ENCODE measurements around the gene SUCLG1.

The SUCLG1 gene

GRCh38 chr2:84386336-84387040 is 72.6 kb downstream of the SUCLG1 start:
- Mint-ChIP-seq H3K9me3 (peaks cover 13% of the 10 kb centered on the region), H3K36me3 (ENCODE audit: low read depth) (no peaks in the 10 kb centered on the region), H3K27ac (no peak overlapping the region), H3K4me3 (no peak overlapping the region), H3K27me3 (ENCODE audit: low read depth, poor library complexity) (peaks cover 3% of the 10 kb centered on the region), H3K4me1 (peaks cover 11% of the 10 kb centered on the region)
- TF ChIP-seq, protein P1, sequence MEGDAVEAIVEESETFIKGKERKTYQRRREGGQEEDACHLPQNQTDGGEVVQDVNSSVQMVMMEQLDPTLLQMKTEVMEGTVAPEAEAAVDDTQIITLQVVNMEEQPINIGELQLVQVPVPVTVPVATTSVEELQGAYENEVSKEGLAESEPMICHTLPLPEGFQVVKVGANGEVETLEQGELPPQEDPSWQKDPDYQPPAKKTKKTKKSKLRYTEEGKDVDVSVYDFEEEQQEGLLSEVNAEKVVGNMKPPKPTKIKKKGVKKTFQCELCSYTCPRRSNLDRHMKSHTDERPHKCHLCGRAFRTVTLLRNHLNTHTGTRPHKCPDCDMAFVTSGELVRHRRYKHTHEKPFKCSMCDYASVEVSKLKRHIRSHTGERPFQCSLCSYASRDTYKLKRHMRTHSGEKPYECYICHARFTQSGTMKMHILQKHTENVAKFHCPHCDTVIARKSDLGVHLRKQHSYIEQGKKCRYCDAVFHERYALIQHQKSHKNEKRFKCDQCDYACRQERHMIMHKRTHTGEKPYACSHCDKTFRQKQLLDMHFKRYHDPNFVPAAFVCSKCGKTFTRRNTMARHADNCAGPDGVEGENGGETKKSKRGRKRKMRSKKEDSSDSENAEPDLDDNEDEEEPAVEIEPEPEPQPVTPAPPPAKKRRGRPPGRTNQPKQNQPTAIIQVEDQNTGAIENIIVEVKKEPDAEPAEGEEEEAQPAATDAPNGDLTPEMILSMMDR (IDR thresholded peaks at IDR 0.05): no peak
- no peak for DNase-seq

DNA sequence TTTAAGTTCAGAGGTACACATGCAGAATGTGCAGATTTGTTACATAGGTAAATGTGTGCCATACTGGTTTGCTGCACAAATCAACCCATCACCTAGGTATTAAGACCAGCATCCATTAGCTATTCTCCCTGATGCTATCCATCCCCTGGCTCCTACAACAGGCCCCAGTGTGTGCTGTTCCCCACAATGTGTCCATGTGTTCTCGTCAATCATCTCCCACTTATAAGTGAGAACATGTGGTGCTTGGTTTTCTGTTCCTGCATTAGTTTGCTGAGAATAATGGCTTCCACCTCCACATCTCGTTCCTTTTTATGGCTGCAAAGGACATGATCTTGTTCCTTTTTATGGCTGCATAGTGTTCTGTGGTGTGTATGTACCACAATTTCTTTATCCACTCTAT is 75.8 kb downstream of the SUCLG1 start:
- Mint-ChIP-seq H3K36me3 (ENCODE audit: low read depth) (no peaks in the 10 kb centered on the region), H3K4me3 (no peak overlapping the region), H3K4me1 (peaks cover 11% of the 10 kb centered on the region), H3K9me3 (peaks cover 13% of the 10 kb centered on the region), H3K27ac (no peak overlapping the region), H3K27me3 (ENCODE audit: low read depth, poor library complexity) (peaks cover 3% of the 10 kb centered on the region)
- TF ChIP-seq, protein P1 (IDR thresholded peaks at IDR 0.05): no peak
- no peak for DNase-seq

- Mint-ChIP-seq H3K36me3 (ENCODE audit: low read depth) (no peaks in the 10 kb centered on the region), H3K4me1 (peaks cover under 1% of the 10 kb centered on the region), H3K27ac (no peak overlapping the region), H3K9me3 (peaks cover 13% of the 10 kb centered on the region), H3K4me3 (no peak overlapping the region), H3K27me3 (ENCODE audit: low read depth, poor library complexity) (peaks cover 3% of the 10 kb centered on the region)
- TF ChIP-seq, protein P1 (IDR thresholded peaks at IDR 0.05): no peak
- DNase-seq: no peak
Measured at GRCh38 chr2:84380875-84381274, 78.2 kb downstream of the SUCLG1 start.

- no peaks in the 10 kb centered on the region for H3K9me3 Mint-ChIP-seq
- no peak overlapping the region for H3K27ac Mint-ChIP-seq
- no peak for DNase-seq
- no peaks in the 10 kb centered on the region for H3K27me3 Mint-ChIP-seq (ENCODE audit: low read depth, poor library complexity)
- no peaks in the 10 kb centered on the region for H3K36me3 Mint-ChIP-seq (ENCODE audit: low read depth)
- no peaks in the 10 kb centered on the region for H3K4me1 Mint-ChIP-seq
- H3K4me3 Mint-ChIP-seq: no peak overlapping the region
- TF ChIP-seq, protein P1 (IDR thresholded peaks at IDR 0.05): no peak
Measured at GRCh38 chr2:84378960-84379359, 80.1 kb downstream of the SUCLG1 start.

DNA sequence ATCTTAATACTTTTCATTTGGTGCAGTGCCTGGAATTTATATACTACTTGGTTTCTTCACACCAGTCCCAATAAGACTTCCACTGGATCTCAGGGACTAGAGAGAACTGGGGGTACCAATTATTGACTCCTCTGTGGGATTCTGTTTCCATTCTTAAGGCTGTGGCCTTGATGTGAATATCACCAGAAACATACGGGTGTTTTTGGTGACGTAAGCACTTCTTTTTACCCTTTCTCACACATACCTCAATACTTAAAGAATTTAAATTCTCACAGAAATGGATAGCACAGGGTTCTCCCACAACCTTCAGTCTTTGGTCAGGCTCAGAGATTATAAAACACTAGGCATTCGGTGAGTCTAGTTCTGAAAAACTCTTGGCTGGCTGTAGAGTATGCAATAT is 84.1 kb downstream of the SUCLG1 start:
- no peaks in the 10 kb centered on the region for H3K4me1 Mint-ChIP-seq
- H3K4me3 Mint-ChIP-seq: no peak overlapping the region
- H3K27ac Mint-ChIP-seq: no peak overlapping the region
- H3K27me3 Mint-ChIP-seq (ENCODE audit: low read depth, poor library complexity): no peaks in the 10 kb centered on the region
- H3K9me3 Mint-ChIP-seq: peaks cover 4% of the 10 kb centered on the region
- no peaks in the 10 kb centered on the region for H3K36me3 Mint-ChIP-seq (ENCODE audit: low read depth)
- DNase-seq: no peak
- TF ChIP-seq, protein P1 (IDR thresholded peaks at IDR 0.05): no peak

DNA sequence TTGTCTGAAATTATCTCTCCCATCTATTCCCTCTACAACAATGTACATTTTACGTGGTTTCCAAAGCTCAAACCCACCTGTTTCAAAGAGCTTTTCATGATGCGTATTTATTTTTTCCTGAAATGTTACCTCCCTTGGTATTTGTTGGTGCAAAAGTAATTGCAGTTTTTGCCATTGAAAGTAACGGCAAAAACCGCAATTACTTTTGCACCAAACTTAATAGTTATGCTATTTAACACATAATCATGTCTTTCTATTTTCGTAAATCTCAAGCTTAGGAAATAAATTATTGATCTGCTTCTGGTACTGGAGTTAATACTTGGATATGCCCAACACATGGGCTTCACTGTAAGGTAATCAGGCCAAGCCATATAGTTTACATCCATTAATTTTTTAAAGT is 85.2 kb downstream of the SUCLG1 start:
- H3K4me1 Mint-ChIP-seq: no peaks in the 10 kb centered on the region
- DNase-seq: no peak
- no peaks in the 10 kb centered on the region for H3K36me3 Mint-ChIP-seq (ENCODE audit: low read depth)
- H3K27ac Mint-ChIP-seq: no peak overlapping the region
- TF ChIP-seq, protein P1 (IDR thresholded peaks at IDR 0.05): no peak
- H3K4me3 Mint-ChIP-seq: no peak overlapping the region
- H3K27me3 Mint-ChIP-seq (ENCODE audit: low read depth, poor library complexity): peaks cover 2% of the 10 kb centered on the region
- H3K9me3 Mint-ChIP-seq: peaks cover 4% of the 10 kb centered on the region
